GM12872 (cell line): Measurements from ENCODE around the gene FOXA3.

Experiments used
- TF ChIP-seq, protein P1 (sequence below): IDR thresholded peaks from 3 replicates; pipeline ENCODE4 v1.5.1; 2011; ENCODE audit warnings: low read depth, mild to moderate bottlenecking, low read length, moderate library complexity; ENCODE audit not compliant: insufficient read depth

The FOXA3 gene

GRCh38 chr19:45884682-45885555 lies 20.8 kb downstream of the FOXA3 start:
- TF ChIP-seq, protein P1, sequence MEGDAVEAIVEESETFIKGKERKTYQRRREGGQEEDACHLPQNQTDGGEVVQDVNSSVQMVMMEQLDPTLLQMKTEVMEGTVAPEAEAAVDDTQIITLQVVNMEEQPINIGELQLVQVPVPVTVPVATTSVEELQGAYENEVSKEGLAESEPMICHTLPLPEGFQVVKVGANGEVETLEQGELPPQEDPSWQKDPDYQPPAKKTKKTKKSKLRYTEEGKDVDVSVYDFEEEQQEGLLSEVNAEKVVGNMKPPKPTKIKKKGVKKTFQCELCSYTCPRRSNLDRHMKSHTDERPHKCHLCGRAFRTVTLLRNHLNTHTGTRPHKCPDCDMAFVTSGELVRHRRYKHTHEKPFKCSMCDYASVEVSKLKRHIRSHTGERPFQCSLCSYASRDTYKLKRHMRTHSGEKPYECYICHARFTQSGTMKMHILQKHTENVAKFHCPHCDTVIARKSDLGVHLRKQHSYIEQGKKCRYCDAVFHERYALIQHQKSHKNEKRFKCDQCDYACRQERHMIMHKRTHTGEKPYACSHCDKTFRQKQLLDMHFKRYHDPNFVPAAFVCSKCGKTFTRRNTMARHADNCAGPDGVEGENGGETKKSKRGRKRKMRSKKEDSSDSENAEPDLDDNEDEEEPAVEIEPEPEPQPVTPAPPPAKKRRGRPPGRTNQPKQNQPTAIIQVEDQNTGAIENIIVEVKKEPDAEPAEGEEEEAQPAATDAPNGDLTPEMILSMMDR: no peak

- TF ChIP-seq, protein P1: no peak
Observed at GRCh38 chr19:45885556-45886426, 21.7 kb downstream of the FOXA3 start, which contains the start of gene IRF2BP1. Gene IRF2BP1, minus strand, starts transcription at chr19:45886141. Its CDS starts 367 bp downstream, at chr19:45885774.

- TF ChIP-seq, protein P1: no peak
Observed at GRCh38 chr19:45886427-45887199, 22.5 kb downstream of the FOXA3 start.

DNA sequence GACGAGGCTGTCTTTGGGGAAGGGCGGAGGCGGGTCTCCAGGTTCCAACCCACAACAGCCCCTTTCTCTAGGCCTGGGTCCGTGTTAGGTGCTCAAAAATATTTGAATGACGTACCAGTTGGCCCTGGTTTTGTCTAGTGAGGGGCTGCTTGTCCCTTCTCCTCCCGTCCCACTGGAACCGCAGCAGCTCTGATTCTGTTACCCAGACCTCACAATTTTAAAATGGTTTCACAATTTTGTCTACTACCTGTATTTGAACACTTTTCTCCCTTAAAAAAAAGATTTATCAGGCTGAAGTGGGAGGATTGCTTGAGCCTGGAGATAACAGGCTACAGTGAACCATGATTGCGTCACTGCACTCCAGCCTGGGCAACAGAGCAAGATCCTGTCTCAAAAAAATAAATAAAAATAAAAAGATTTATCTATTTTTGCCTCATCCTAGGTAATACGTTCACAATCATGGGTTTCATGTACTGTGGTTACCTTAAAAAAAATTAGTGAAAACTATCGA lies 23.1 kb downstream of the FOXA3 start:
- TF ChIP-seq, protein P1: no peak

GRCh38 chr19:45889210-45889885 lies 25.2 kb downstream of the FOXA3 start:
- TF ChIP-seq, protein P1: no peak

DNA sequence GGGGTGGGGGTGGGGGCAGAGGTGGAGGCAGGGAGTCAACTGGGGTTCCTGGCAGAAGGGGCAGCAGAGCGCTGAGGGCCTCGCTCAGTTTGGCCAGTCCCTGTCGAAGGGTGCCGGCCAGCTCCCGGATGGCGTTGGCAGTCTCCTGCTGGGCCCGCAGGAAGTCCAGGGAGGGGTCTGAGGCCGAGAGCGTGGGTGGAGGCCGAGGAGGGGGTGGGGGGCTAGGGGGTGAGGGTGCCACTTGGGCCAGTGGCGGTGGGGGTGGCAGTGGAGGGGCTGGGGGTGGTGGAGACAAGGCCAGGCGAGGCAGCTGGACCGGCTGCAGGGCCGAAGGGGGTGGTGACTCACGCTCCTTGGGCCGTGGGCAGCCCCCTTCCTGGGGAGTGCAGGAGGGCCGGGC lies 26.8 kb downstream of the FOXA3 start:
- TF ChIP-seq, protein P1: no peak
